ENCODE data around the gene FAM228B.

FAM228B gene

GRCh38 chr2:24199968-24200590 is 76.8 kb downstream of the FAM228B start:
- H3K27ac ChIP-seq = no peak overlapping the region
- no peak for TF ChIP-seq CTCF (IDR thresholded peaks at IDR 0.05)
- no peak for TF ChIP-seq ZFX (IDR thresholded peaks at IDR 0.05; ENCODE audit: borderline replicate concordance)

DNA sequence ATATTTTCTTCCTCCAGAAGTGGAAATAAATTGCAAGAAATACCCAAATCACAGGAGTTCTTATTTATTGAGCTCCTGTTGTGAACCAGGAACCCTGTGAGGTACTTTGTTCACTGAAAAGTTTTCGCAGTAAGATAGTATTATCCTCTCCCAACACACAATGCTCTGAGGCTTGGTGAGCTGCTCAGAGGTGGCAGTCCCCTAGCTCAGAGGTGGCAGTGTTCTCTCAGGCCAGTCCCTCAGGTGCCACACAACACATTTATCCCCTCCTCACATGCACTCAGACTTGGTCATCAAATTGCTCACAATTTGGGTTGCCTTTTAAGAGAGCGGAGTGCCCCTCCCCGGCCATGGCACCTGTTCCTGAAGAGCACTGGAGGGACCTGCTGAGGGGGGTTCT is 77.5 kb downstream of the FAM228B start:
- H3K27ac ChIP-seq = no peak overlapping the region
- TF ChIP-seq CTCF (IDR thresholded peaks at IDR 0.05) (no peak), ZFX (IDR thresholded peaks at IDR 0.05; ENCODE audit: borderline replicate concordance) (no peak)

DNA sequence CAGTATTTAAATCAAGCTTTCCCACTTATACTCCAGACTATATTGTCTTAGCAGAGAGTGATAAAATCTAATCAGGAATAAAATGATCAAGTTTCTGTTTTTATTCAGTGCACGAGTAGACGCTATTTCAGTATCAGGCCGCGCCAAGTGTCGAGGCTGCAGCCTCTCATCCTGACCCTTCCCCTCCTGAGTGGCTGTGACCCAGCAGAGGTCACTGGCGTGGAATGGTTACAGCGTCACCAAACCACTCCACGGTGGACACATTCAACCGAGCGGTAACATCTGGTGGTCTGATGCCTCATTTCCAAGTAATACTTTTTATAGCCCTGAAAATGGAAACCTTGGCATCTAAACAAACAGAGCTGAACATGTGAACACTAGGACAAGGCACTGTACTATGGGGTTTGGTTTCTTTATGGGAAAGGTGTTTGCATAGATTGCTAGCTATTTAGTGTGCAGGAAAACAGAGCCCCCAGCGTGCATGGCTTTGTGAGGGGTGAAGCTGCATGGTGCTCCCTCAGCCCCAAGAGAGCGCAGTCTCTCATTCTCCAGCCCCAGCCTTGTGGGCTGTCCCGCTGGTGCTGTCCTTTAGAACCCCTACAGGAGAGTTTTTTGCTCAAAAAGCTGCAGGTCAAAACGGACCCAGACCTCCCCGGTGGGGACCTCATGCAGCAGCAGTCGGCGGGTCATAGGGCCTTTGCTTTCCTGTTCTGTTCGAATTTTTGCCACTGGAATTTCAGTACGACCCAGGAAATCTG is 79.9 kb downstream of the FAM228B start:
- no peak overlapping the region for H3K27ac ChIP-seq
- TF ChIP-seq ZFX (IDR thresholded peaks at IDR 0.05; ENCODE audit: borderline replicate concordance) (no peak), CTCF (IDR thresholded peaks at IDR 0.05) (no peak)

DNA sequence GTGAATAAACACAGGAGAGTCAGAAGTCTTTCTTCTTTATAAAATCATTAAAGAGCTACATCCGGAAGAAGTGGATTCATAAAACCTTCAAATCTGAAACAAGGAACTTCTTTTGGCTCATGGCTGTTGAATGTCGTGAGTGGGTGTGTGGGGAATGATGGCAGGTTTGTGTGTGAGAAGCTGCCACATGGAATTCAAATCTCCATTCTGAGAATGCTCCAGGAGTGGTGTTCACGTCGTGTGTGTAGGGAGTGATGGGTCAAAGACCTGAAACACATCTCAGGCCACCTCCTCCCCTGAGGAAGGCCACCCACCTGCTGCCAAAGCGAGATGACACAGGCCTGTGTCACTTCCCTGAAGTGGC is 80.5 kb downstream of the FAM228B start:
- no peak overlapping the region for H3K27ac ChIP-seq
- TF ChIP-seq ZFX (IDR thresholded peaks at IDR 0.05; ENCODE audit: borderline replicate concordance) = no peak
- no peak for TF ChIP-seq CTCF (IDR thresholded peaks at IDR 0.05)

GRCh38 chr2:24204505-24204904 is 81.2 kb downstream of the FAM228B start:
- TF ChIP-seq CTCF (IDR thresholded peaks at IDR 0.05) (no peak), ZFX (IDR thresholded peaks at IDR 0.05; ENCODE audit: borderline replicate concordance) (no peak)
- no peak overlapping the region for H3K27ac ChIP-seq

DNA sequence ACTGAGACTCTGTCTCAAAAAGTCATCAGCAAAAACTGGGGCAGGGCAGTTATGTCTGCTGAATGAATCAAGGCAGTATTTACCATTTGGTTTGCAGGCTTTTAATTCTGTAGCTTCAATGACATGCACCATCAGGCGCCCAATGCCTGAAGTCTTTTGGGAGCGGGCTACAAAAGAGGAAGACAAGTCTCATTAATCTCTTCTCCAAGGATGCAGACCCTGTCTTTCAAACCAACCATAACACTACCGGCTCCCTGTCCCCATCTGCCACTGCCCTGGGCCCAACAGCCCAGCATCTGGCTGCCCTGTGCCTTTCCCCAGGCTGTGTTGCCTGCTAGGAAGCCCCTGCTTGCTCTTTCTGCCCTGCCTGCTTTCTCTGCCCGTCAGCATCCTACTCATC is 81.9 kb downstream of the FAM228B start:
- TF ChIP-seq ZFX (IDR thresholded peaks at IDR 0.05; ENCODE audit: borderline replicate concordance) = no peak
- no peak for TF ChIP-seq CTCF (IDR thresholded peaks at IDR 0.05)
- H3K27ac ChIP-seq = no peak overlapping the region

DNA sequence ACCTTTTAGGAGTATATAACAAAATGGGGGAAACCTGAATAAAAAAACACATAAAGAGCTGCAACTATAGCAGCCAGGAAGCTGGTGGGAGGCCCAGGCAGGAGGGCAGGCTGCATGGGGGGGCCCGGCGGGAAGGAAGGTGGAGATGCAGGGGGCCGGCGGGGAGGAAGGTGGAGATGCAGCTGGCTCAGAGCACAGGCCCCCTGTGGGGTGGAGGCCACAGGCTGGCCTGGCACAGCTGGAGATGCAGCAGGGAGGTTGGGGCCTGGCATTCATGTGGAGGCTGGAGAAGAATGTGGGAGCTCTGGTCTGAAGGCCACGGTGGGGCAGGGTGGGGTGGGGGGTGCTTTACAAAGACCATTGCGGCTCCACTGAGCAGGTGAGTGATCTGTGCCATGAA is 83.0 kb downstream of the FAM228B start:
- TF ChIP-seq ZFX (IDR thresholded peaks at IDR 0.05; ENCODE audit: borderline replicate concordance) (no peak), CTCF (IDR thresholded peaks at IDR 0.05) (no peak)
- H3K27ac ChIP-seq = no peak overlapping the region
